OCI-LY1 (cell line): ENCODE measurements around the gene RNU7-1.

Experiments used
- H2AFZ ChIP-seq: fragments of 200-600 bp; sonication (generic), shearing (Covaris generic); 2 replicates; pipeline ENCODE4 v1.6.0; 2014; ENCODE audit warnings: antibody characterized with exemption, mild to moderate bottlenecking, low read length
- H3F3A ChIP-seq: fragments of 200-600 bp; sonication (generic), shearing (Covaris generic); 2 replicates; pipeline ENCODE4 v1.6.0; 2014; ENCODE audit warnings: mild to moderate bottlenecking, antibody characterized with exemption, low read length, moderate library complexity; ENCODE audit not compliant: insufficient read depth
- H3K27ac ChIP-seq: fragments of 200-600 bp; sonication (generic); 2 replicates; pipeline ENCODE4 v1.5.1; 2014; ENCODE audit warnings: low read length, mixed run types, mild to moderate bottlenecking, low read depth; ENCODE audit not compliant: poor library complexity, severe bottlenecking
- H3K27me3 ChIP-seq: fragments of 200-600 bp; sonication (generic); 2 replicates; pipeline ENCODE4 v1.6.0; 2014; ENCODE audit warnings: antibody characterized with exemption, mild to moderate bottlenecking, low read length, moderate library complexity; ENCODE audit not compliant: insufficient read depth
- H3K36me3 ChIP-seq: fragments of 200-600 bp; sonication (generic); 2 replicates; pipeline ENCODE4 v1.6.1; 2014; ENCODE audit warnings: mild to moderate bottlenecking, antibody characterized with exemption, low read length, moderate library complexity, mixed read lengths; ENCODE audit not compliant: insufficient read depth
- H3K4me1 ChIP-seq: fragments of 200-600 bp; sonication (generic); 2 replicates; pipeline ENCODE4 v1.5.1; 2014; ENCODE audit warnings: mild to moderate bottlenecking, low read length, moderate library complexity; ENCODE audit not compliant: insufficient read depth, severe bottlenecking
- H3K4me2 ChIP-seq: fragments of 200-600 bp; sonication (generic), shearing (Covaris generic); 2 replicates; pipeline ENCODE4 v1.6.1; 2014; ENCODE audit warnings: low read length
- H3K4me3 ChIP-seq: fragments of 200-600 bp; sonication (generic); 2 replicates; pipeline ENCODE4 v1.5.1; 2014; ENCODE audit warnings: low read length, low read depth, mild to moderate bottlenecking, mixed read lengths; ENCODE audit not compliant: poor library complexity, severe bottlenecking
- H3K79me2 ChIP-seq: fragments of 200-600 bp; shearing (Covaris generic); 2 replicates; pipeline ENCODE4 v1.6.1; 2016; ENCODE audit warnings: mixed run types, low read length, mixed read lengths; ENCODE audit not compliant: insufficient read depth
- H3K9ac ChIP-seq: fragments of 200-600 bp; sonication (generic), shearing (Covaris generic); 2 replicates; pipeline ENCODE4 v1.6.1; 2014; ENCODE audit warnings: mild to moderate bottlenecking, low read length, mixed read lengths
- H3K9me2 ChIP-seq: fragments of 200-600 bp; sonication (generic), shearing (Covaris generic); 2 replicates; pipeline ENCODE4 v1.6.1; 2014; ENCODE audit warnings: low read depth, mild to moderate bottlenecking, low read length, mixed read lengths
- H3K9me3 ChIP-seq: fragments of 200-600 bp; shearing (Covaris generic); 2 replicates; pipeline ENCODE4 v1.6.1; 2014; ENCODE audit warnings: low read length, mixed read lengths
- H4K20me1 ChIP-seq: fragments of 200-600 bp; sonication (generic), shearing (Covaris generic); 2 replicates; pipeline ENCODE4 v1.6.0; 2016; ENCODE audit warnings: mild to moderate bottlenecking, low read length; ENCODE audit not compliant: insufficient read depth
- CTCF ChIP-seq: fragments of 200-600 bp; sonication (generic), shearing (Covaris generic); IDR thresholded peaks from 2 replicates; pipeline ENCODE4 v1.5.1; 2017; ENCODE audit warnings: mild to moderate bottlenecking, antibody characterized with exemption, low read length, moderate library complexity, mixed read lengths
- EZH2 ChIP-seq: fragments of 200-600 bp; sonication (generic), shearing (Covaris generic); IDR thresholded peaks from 2 replicates; pipeline ENCODE4 v1.8.0; 2017; ENCODE audit warnings: borderline replicate concordance, mixed run types, mild to moderate bottlenecking, antibody characterized with exemption, low read length, moderate library complexity, mixed read lengths

RNU7-1 gene

GRCh38 chr12:6921996-6922946 lies 21.3 kb upstream of the RNU7-1 start:
- H3K4me3 ChIP-seq, result no peak overlapping the region
- H3K9me3 ChIP-seq, result no peaks in the 10 kb centered on the region
- H3K27ac ChIP-seq, result no peak overlapping the region
- peaks cover 14% of the 10 kb centered on the region; the same call in 1 of the 2 replicates for H3K27me3 ChIP-seq
- H3K9me2 ChIP-seq, result no peaks in the 10 kb centered on the region
- TF ChIP-seq EZH2 (no peak), CTCF (no peak; the same call in 1 of the 2 replicates)
- H3K36me3 ChIP-seq, result no peaks in the 10 kb centered on the region
- H3K4me2 ChIP-seq, result 0 out of 2 replicates have a peak overlapping the region, but pooled peaks have one; percentile 20
- no peak overlapping the region for H2AFZ ChIP-seq
- H3K79me2 ChIP-seq, result no peaks in the 10 kb centered on the region
- no peaks in the 10 kb centered on the region for H3F3A ChIP-seq
- H3K4me1 ChIP-seq, result peaks cover 11% of the 10 kb centered on the region
- H3K9ac ChIP-seq, result no peak overlapping the region
- no peaks in the 10 kb centered on the region for H4K20me1 ChIP-seq

DNA sequence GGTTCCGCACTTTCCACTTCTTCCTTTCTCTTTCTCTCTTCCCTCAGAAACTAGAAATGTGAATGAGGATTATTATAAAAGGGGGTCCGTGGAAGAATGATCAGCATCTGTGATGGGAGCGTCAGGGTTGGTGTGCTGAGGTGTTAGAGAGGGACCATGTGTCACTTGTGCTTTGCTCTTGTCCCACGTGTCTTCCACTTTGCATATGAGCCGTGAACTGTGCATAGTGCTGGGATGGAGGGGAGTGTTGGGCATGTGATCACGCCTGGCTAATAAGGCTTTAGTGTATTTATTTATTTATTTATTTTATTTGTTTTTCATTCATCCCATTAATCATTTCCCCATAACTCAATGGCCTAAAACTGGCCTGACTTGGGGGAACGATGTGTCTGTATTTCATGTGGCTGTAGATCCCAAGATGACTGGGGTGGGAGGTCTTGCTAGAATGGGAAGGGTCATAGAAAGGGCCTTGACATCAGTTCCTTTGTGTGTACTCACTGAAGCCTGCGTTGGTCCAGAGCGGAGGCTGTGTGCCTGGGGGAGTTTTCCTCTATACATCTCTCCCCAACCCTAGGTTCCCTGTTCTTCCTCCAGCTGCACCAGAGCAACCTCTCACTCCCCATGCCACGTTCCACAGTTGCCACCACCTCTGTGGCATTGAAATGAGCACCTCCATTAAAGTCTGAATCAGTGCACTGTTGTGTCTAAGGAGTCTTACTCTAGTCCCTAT lies 20.4 kb upstream of the RNU7-1 start:
- no peaks in the 10 kb centered on the region for H3F3A ChIP-seq
- 0 out of 2 replicates have a peak overlapping the region, but pooled peaks have one; percentile 20 for H3K4me2 ChIP-seq
- no peaks in the 10 kb centered on the region for H3K9me2 ChIP-seq
- TF ChIP-seq EZH2 (no peak), CTCF (no peak)
- H2AFZ ChIP-seq, result no peak overlapping the region
- H3K36me3 ChIP-seq, result no peaks in the 10 kb centered on the region
- H3K4me1 ChIP-seq, result peaks cover 15% of the 10 kb centered on the region
- no peak overlapping the region for H3K27ac ChIP-seq
- no peaks in the 10 kb centered on the region for H3K9me3 ChIP-seq
- H3K27me3 ChIP-seq, result peaks cover 15% of the 10 kb centered on the region; the same call in 1 of the 2 replicates
- H4K20me1 ChIP-seq, result no peaks in the 10 kb centered on the region
- H3K79me2 ChIP-seq, result no peaks in the 10 kb centered on the region
- no peak overlapping the region for H3K4me3 ChIP-seq
- H3K9ac ChIP-seq, result no peak overlapping the region

GRCh38 chr12:6923851-6924250 lies 19.8 kb upstream of the RNU7-1 start:
- H3K4me1 ChIP-seq, result peaks cover 15% of the 10 kb centered on the region
- no peak overlapping the region for H3K27ac ChIP-seq
- H3K9me3 ChIP-seq, result no peaks in the 10 kb centered on the region
- H3K9ac ChIP-seq, result no peak overlapping the region
- H3K79me2 ChIP-seq, result no peaks in the 10 kb centered on the region
- H3K4me3 ChIP-seq, result no peak overlapping the region
- no peaks in the 10 kb centered on the region for H4K20me1 ChIP-seq
- no peaks in the 10 kb centered on the region for H3K36me3 ChIP-seq
- no peaks in the 10 kb centered on the region for H3K9me2 ChIP-seq
- H3K4me2 ChIP-seq, result no peak overlapping the region
- no peak for TF ChIP-seq EZH2
- no peak for TF ChIP-seq CTCF
- no peak overlapping the region for H2AFZ ChIP-seq
- H3F3A ChIP-seq, result no peaks in the 10 kb centered on the region
- H3K27me3 ChIP-seq, result peaks cover 15% of the 10 kb centered on the region; the same call in 1 of the 2 replicates
